Adrenal gland (tissue), 5 donors: ENCODE measurements around the gene CSTF3.

ENCODE experiments used
- CTCF ChIP-seq, 6 experiments: fragments of 450-650 bp in 4 of 6; fragments of 200-600 bp in 2 of 6; sonication (generic) in 1 of 6; IDR thresholded peaks; 1 replicate in 5 of 6; 2 replicates in 1 of 6; pipeline versions ENCODE4 v1.5.1 to v1.8.0; 2016 to 2021; ENCODE audit warnings: antibody characterized with exemption in 6 of 6, mild to moderate bottlenecking in 2 of 6, moderate library complexity in 1 of 6
- POLR2A ChIP-seq, 2 donors: fragments of 450-650 bp; IDR thresholded peaks; one replicate each; pipeline ENCODE4 v1.6.1; 2017; ENCODE audit warnings: antibody characterized with exemption in 2 of 2, mild to moderate bottlenecking in 2 of 2, moderate library complexity in 1 of 2
- donor health status: DM: no; HTN: no; CAD: no.

- no peak for TF ChIP-seq CTCF (IDR thresholded peaks at IDR 0.05)
- no peak for TF ChIP-seq POLR2A (IDR thresholded peaks at IDR 0.05)
Measured at GRCh38 chr11:33187998-33188722, 26.9 kb upstream of the CSTF3 start.
